DOHH2 (cell line): ENCODE results near the gene MAST3.

Source experiments
- H3F3A ChIP-seq: fragments of 200-600 bp; sonication (generic), shearing (Covaris generic); 2 replicates; pipeline ENCODE4 v1.6.0; 2016; ENCODE audit warnings: antibody characterized with exemption, mild to moderate bottlenecking; ENCODE audit not compliant: control insufficient read depth, insufficient read depth
- H3K27ac ChIP-seq: fragments of 200-600 bp; sonication (generic); 2 replicates; pipeline ENCODE4 v1.5.1; 2014; ENCODE audit warnings: low read depth, mild to moderate bottlenecking, low read length, moderate library complexity
- H3K27me3 ChIP-seq: fragments of 200-600 bp; sonication (generic); 2 replicates; pipeline ENCODE4 v1.6.1; 2014; ENCODE audit warnings: mild to moderate bottlenecking, low read length, mixed read lengths; ENCODE audit not compliant: control insufficient read depth
- H3K36me3 ChIP-seq: fragments of 200-600 bp; sonication (generic); 2 replicates; pipeline ENCODE4 v1.6.1; 2014; ENCODE audit warnings: mild to moderate bottlenecking, low read length, moderate library complexity, mixed read lengths; ENCODE audit not compliant: control insufficient read depth
- H3K4me1 ChIP-seq: fragments of 200-600 bp; sonication (generic); 2 replicates; pipeline ENCODE4 v1.6.1; 2014; ENCODE audit warnings: mild to moderate bottlenecking, low read length, mixed read lengths; ENCODE audit not compliant: control insufficient read depth
- H3K4me2 ChIP-seq: fragments of 200-600 bp; sonication (generic); 2 replicates; pipeline ENCODE4 v1.6.0; 2014; ENCODE audit warnings: mild to moderate bottlenecking, low read length, moderate library complexity
- H3K4me3 ChIP-seq: fragments of 200-600 bp; sonication (generic); 2 replicates; pipeline ENCODE4 v1.5.1; 2014; ENCODE audit warnings: mild to moderate bottlenecking, low read length, mixed read lengths
- H3K79me2 ChIP-seq: fragments of 200-600 bp; sonication (generic); 2 replicates; pipeline ENCODE4 v1.6.1; 2014; ENCODE audit warnings: mild to moderate bottlenecking, low read length, mixed read lengths; ENCODE audit not compliant: control insufficient read depth
- H3K9me2 ChIP-seq: fragments of 200-600 bp; sonication (generic); replicated peaks from 2 replicates; pipeline ENCODE4 v1.6.1; 2014; ENCODE audit warnings: mild to moderate bottlenecking, low read length, mixed read lengths; ENCODE audit not compliant: control insufficient read depth
- H3K9me3 ChIP-seq: fragments of 200-600 bp; sonication (generic); 2 replicates; pipeline ENCODE4 v1.6.1; 2014; ENCODE audit warnings: antibody characterized with exemption, low read length, mixed read lengths; ENCODE audit not compliant: control insufficient read depth, insufficient read depth
- H4K20me1 ChIP-seq: fragments of 200-600 bp; sonication (generic); 2 replicates; pipeline ENCODE4 v1.6.0; 2014; ENCODE audit warnings: low read depth, mild to moderate bottlenecking, antibody characterized with exemption, low read length, moderate library complexity; ENCODE audit not compliant: control insufficient read depth, insufficient read depth
- EZH2phosphoT487 ChIP-seq: fragments of 200-600 bp; sonication (generic); IDR thresholded peaks from 2 replicates; pipeline ENCODE4 v1.6.1; 2017; ENCODE audit warnings: borderline replicate concordance, mild to moderate bottlenecking, antibody characterized with exemption, low read length, moderate library complexity, mixed read lengths
- TF ChIP-seq, protein P1 (sequence below): fragments of 200-600 bp; sonication (generic); IDR thresholded peaks from one replicate; pipeline ENCODE4 v1.5.1; 2014; ENCODE audit warnings: antibody characterized with exemption, mild to moderate bottlenecking, low read depth, low read length; ENCODE audit not compliant: poor library complexity, severe bottlenecking

MAST3 gene

DNA sequence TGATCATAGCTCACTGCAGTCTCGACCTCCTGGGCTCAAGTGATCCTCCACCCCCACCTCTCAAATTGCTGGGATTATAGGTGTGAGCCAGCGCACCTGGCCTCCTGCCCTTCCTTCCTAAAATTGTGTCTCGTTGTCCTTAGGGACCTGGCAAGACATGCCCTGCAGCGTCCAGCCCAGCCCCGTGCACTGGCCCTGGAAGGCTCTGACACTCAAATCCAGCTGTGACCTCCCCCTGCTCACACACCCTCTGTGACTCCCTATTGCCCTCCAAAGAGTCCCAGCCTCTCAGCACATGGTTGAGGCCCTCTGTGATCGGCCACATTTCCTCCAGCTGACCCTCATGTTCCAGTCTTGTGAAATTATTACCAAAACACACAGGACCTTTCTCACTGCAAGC, 100.4 kb downstream of the MAST3 start:
- Histone ChIP-seq H3K36me3 (peaks cover 57% of the 10 kb centered on the region), H3K4me1 (peaks cover 27% of the 10 kb centered on the region), H3K27me3 (no peaks in the 10 kb centered on the region), H3K79me2 (peaks cover 32% of the 10 kb centered on the region), H3K9me2 (no peaks in the 10 kb centered on the region), H3K9me3 (no peaks in the 10 kb centered on the region), H4K20me1 (no peaks in the 10 kb centered on the region; the same call in 1 of the 2 replicates), H3K27ac (no peak overlapping the region), H3K4me2 (no peak overlapping the region), H3K4me3 (no peak overlapping the region), H3F3A (peaks cover 17% of the 10 kb centered on the region)
- TF ChIP-seq EZH2phosphoT487: no peak
- TF ChIP-seq, protein P1, sequence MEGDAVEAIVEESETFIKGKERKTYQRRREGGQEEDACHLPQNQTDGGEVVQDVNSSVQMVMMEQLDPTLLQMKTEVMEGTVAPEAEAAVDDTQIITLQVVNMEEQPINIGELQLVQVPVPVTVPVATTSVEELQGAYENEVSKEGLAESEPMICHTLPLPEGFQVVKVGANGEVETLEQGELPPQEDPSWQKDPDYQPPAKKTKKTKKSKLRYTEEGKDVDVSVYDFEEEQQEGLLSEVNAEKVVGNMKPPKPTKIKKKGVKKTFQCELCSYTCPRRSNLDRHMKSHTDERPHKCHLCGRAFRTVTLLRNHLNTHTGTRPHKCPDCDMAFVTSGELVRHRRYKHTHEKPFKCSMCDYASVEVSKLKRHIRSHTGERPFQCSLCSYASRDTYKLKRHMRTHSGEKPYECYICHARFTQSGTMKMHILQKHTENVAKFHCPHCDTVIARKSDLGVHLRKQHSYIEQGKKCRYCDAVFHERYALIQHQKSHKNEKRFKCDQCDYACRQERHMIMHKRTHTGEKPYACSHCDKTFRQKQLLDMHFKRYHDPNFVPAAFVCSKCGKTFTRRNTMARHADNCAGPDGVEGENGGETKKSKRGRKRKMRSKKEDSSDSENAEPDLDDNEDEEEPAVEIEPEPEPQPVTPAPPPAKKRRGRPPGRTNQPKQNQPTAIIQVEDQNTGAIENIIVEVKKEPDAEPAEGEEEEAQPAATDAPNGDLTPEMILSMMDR: no peak

DNA sequence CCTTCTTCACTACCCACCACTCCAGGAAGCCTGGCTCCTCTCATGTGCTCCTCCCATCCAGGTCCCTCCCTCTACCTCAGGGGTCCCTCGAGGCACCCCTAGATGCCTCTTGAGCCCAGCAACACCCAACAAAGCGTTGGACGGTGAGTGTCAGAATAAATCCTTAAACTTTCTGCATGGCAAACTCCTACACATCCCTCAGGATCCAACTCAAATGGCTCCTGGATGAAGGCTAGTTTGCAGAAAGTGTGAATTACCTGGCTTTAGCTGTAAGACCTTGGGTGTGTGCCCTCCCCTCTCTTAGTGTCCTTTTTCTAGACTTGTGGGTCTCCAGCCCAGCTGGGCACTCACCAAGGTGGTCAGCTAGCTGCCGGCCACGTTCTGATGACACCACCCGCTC, 100.8 kb downstream of the MAST3 start:
- no peaks in the 10 kb centered on the region for H3K9me3 ChIP-seq
- H4K20me1 ChIP-seq: no peaks in the 10 kb centered on the region; the same call in 1 of the 2 replicates
- H3K4me1 ChIP-seq: peaks cover 32% of the 10 kb centered on the region
- H3K79me2 ChIP-seq: peaks cover 34% of the 10 kb centered on the region
- H3F3A ChIP-seq: peaks cover 17% of the 10 kb centered on the region
- TF ChIP-seq EZH2phosphoT487: no peak
- TF ChIP-seq, protein P1: no peak
- peaks cover 62% of the 10 kb centered on the region for H3K36me3 ChIP-seq
- no peaks in the 10 kb centered on the region for H3K9me2 ChIP-seq
- no peak overlapping the region for H3K27ac ChIP-seq
- no peak overlapping the region for H3K4me2 ChIP-seq
- H3K27me3 ChIP-seq: no peaks in the 10 kb centered on the region
- no peak overlapping the region for H3K4me3 ChIP-seq
